Neural cell (in vitro differentiated cells): ENCODE data around the gene RYR2. TPM values are rescaled to one million over a fixed set of nuclear protein-coding genes. Genes with fewer than 3 reads are reported as not detected.

ENCODE experiments used
- H2AFZ ChIP-seq: fragments of 200-600, 300-800 bp; sonication (generic), shearing (Covaris generic); 2 replicates; pipeline ENCODE4 v1.6.0; 2014; ENCODE audit warnings: low read depth, mild to moderate bottlenecking, antibody characterized with exemption, low read length, moderate library complexity
- H3F3A ChIP-seq: fragments of 200-600 bp; shearing (Covaris generic); 2 replicates; pipeline ENCODE4 v1.6.1; 2016; ENCODE audit warnings: mild to moderate bottlenecking, moderate library complexity, mixed read lengths, antibody characterized with exemption, low read length; ENCODE audit not compliant: insufficient read depth, poor library complexity, severe bottlenecking
- H3K27ac ChIP-seq: fragments of 200-600, 300-800 bp; sonication (generic), shearing (Covaris generic); 2 replicates; pipeline ENCODE4 v1.5.1; 2014; ENCODE audit warnings: mild to moderate bottlenecking, low read length, moderate library complexity
- H3K27me3 ChIP-seq: fragments of 300-800, 200-600 bp; sonication (generic), shearing (Covaris generic); 2 replicates; pipeline ENCODE4 v1.6.0; 2014; ENCODE audit warnings: mild to moderate bottlenecking, low read depth, low read length, moderate library complexity; ENCODE audit not compliant: insufficient read depth
- H3K36me3 ChIP-seq: fragments of 300-800, 200-600 bp; sonication (generic), shearing (Covaris generic); 2 replicates; pipeline ENCODE4 v1.5.1; 2014; ENCODE audit warnings: mild to moderate bottlenecking, antibody characterized with exemption, low read length, moderate library complexity; ENCODE audit not compliant: insufficient read depth
- H3K4me2 ChIP-seq: fragments of 300-800, 200-600 bp; sonication (generic), shearing (Covaris generic); 2 replicates; pipeline ENCODE4 v1.6.0; 2014; ENCODE audit warnings: mild to moderate bottlenecking, low read length
- H3K4me3 ChIP-seq: fragments of 300-800, 200-600 bp; sonication (generic), shearing (Covaris generic); 2 replicates; pipeline ENCODE4 v1.5.1; 2014; ENCODE audit warnings: mild to moderate bottlenecking, low read length, moderate library complexity
- H3K79me2 ChIP-seq: fragments of 200-600 bp; shearing (Covaris generic); replicated peaks from 2 replicates; pipeline ENCODE4 v1.6.0; 2014; ENCODE audit warnings: mild to moderate bottlenecking, low read length, moderate library complexity; ENCODE audit not compliant: insufficient read depth
- H3K9ac ChIP-seq: fragments of 300-800, 200-600 bp; sonication (generic), shearing (Covaris generic); 2 replicates; pipeline ENCODE4 v1.6.1; 2016; ENCODE audit warnings: mild to moderate bottlenecking, low read length, mixed read lengths
- H3K9me2 ChIP-seq: fragments of 200-600 bp; shearing (Covaris generic); 2 replicates; pipeline ENCODE4 v1.6.1; 2016; ENCODE audit warnings: mild to moderate bottlenecking, low read length, mixed read lengths; ENCODE audit not compliant: insufficient read depth
- H3K9me3 ChIP-seq: fragments of 200-600, 300-800 bp; sonication (generic), shearing (Covaris generic); 2 replicates; pipeline ENCODE4 v1.6.1; 2016; ENCODE audit warnings: mild to moderate bottlenecking, mixed run types, low read length, moderate library complexity, mixed read lengths
- H4K20me1 ChIP-seq: fragments of 200-600 bp; shearing (Covaris generic); 2 replicates; pipeline ENCODE4 v1.6.1; 2016; ENCODE audit warnings: mild to moderate bottlenecking, mixed run types; ENCODE audit not compliant: insufficient read depth
- CTCF ChIP-seq: fragments of 450-650 bp; IDR thresholded peaks from 2 replicates; pipeline ENCODE4 v1.5.1; 2014; ENCODE audit warnings: antibody characterized with exemption, mild to moderate bottlenecking, moderate library complexity; ENCODE audit not compliant: poor library complexity, severe bottlenecking
- EP300 ChIP-seq: fragments of 450-650 bp; conservative IDR thresholded peaks from 2 replicates; pipeline ENCODE4 v1.6.1; 2014; ENCODE audit warnings: antibody characterized with exemption, mild to moderate bottlenecking, moderate library complexity; ENCODE audit not compliant: poor library complexity, severe bottlenecking
- EZH2 ChIP-seq: fragments of 200-600, 300-800 bp; shearing (Covaris generic), sonication (generic); IDR thresholded peaks from 2 replicates; pipeline ENCODE4 v1.6.1; 2014; ENCODE audit warnings: antibody characterized with exemption, low read length, borderline replicate concordance, mild to moderate bottlenecking; ENCODE audit not compliant: insufficient read depth, poor library complexity, severe bottlenecking
- MXI1 ChIP-seq: fragments of 450-650 bp; conservative IDR thresholded peaks from 2 replicates; pipeline ENCODE4 v1.6.1; 2014; ENCODE audit warnings: antibody characterized with exemption, mild to moderate bottlenecking; ENCODE audit not compliant: poor library complexity, severe bottlenecking
- POLR2AphosphoS5 ChIP-seq: IDR thresholded peaks from 2 replicates; pipeline ENCODE4 v1.6.1; 2012
- RAD21 ChIP-seq: fragments of 450-650 bp; conservative IDR thresholded peaks from 2 replicates; pipeline ENCODE4 v1.6.1; 2014; ENCODE audit warnings: antibody characterized with exemption, mild to moderate bottlenecking, moderate library complexity
- REST ChIP-seq: IDR thresholded peaks from 2 replicates; pipeline ENCODE4 v1.6.1; 2012; ENCODE audit warnings: borderline replicate concordance
- SMC3 ChIP-seq: fragments of 450-650 bp; conservative IDR thresholded peaks from 2 replicates; pipeline ENCODE4 v1.6.1; 2014; ENCODE audit warnings: antibody characterized with exemption, mild to moderate bottlenecking, moderate library complexity; ENCODE audit not compliant: poor library complexity
- TAF1 ChIP-seq: IDR thresholded peaks from 2 replicates; pipeline ENCODE4 v1.6.1; 2012; ENCODE audit warnings: low read depth
- polyA plus RNA-seq: library from polyadenylated mRNA; depleted of rRNA; stranded (reverse); fragments of >200 nt; gene quantifications from 2 replicates; pipeline ENCODE4 v1.2.3, GENCODE V29; 2014

The RYR2 gene
- polyA plus RNA-seq, 1 donor from 2014 or later, result 3.8 TPM

DNA sequence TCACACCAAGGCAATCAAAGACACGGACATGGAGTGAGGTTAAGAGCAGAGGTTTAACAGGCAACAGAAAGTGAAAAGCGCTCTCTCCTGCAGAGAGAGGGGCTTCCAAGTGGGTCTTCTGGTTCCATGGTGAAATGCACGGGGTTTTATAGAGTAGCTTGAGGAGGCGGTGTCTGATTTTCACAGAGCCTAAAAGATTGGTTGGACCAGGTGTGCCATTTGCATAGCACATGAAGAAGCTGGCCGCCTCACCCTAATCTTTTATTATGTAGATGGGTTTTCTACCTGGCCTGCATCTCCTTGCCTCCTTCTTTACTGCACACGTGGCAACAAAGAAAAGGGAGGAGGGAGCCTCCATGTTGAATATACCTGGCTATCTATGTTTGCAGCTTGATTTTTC is 197.3 kb downstream of the RYR2 start:
- Histone ChIP-seq H3K27ac (no peak overlapping the region), H3K9ac (no peak overlapping the region), H4K20me1 (no peaks in the 10 kb centered on the region)

GRCh38 chr1:237241038-237241437 is 199.1 kb downstream of the RYR2 start:
- Histone ChIP-seq H3K27ac (no peak overlapping the region), H3K27me3 (no peaks in the 10 kb centered on the region), H3F3A (no peaks in the 10 kb centered on the region), H3K36me3 (no peaks in the 10 kb centered on the region), H4K20me1 (no peaks in the 10 kb centered on the region), H3K4me3 (no peak overlapping the region), H3K79me2 (no peaks in the 10 kb centered on the region), H3K9me3 (no peaks in the 10 kb centered on the region), H3K4me2 (no peak overlapping the region), H3K9ac (no peak overlapping the region), H3K9me2 (no peaks in the 10 kb centered on the region), H2AFZ (no peak overlapping the region)
- TF ChIP-seq CTCF (no peak), REST (no peak), TAF1 (no peak), POLR2AphosphoS5 (no peak), EP300 (no peak), RAD21 (no peak)

More for the DNA sequence above, 197.3 kb downstream of the RYR2 start:
- H3F3A ChIP-seq, result no peaks in the 10 kb centered on the region
- no peaks in the 10 kb centered on the region for H3K27me3 ChIP-seq
- no peak overlapping the region for H3K4me2 ChIP-seq
- no peaks in the 10 kb centered on the region for H3K9me2 ChIP-seq
- H3K36me3 ChIP-seq, result no peaks in the 10 kb centered on the region
- H2AFZ ChIP-seq, result no peak overlapping the region
- H3K4me3 ChIP-seq, result no peak overlapping the region
- H3K9me3 ChIP-seq, result no peaks in the 10 kb centered on the region
- H3K79me2 ChIP-seq, result no peaks in the 10 kb centered on the region
- TF ChIP-seq SMC3, result no peak
- TF ChIP-seq CTCF, result no peak
- no peak for TF ChIP-seq EP300
- no peak for TF ChIP-seq MXI1
- TF ChIP-seq EZH2, result no peak
- TF ChIP-seq REST, result no peak
- no peak for TF ChIP-seq RAD21
- TF ChIP-seq TAF1, result no peak
- no peak for TF ChIP-seq POLR2AphosphoS5
